ENCODE measurements around the gene SCRN1. TPM values are rescaled to one million over a fixed set of nuclear protein-coding genes. Genes with fewer than 3 reads are reported as not detected.

SCRN1 gene
- total and polyA plus RNA-seq, 2 of the 13 experiments (the other 11 are each of a cell fraction or from before 2014, with no cell fraction given) = 43.2 to 49.8 TPM

DNA sequence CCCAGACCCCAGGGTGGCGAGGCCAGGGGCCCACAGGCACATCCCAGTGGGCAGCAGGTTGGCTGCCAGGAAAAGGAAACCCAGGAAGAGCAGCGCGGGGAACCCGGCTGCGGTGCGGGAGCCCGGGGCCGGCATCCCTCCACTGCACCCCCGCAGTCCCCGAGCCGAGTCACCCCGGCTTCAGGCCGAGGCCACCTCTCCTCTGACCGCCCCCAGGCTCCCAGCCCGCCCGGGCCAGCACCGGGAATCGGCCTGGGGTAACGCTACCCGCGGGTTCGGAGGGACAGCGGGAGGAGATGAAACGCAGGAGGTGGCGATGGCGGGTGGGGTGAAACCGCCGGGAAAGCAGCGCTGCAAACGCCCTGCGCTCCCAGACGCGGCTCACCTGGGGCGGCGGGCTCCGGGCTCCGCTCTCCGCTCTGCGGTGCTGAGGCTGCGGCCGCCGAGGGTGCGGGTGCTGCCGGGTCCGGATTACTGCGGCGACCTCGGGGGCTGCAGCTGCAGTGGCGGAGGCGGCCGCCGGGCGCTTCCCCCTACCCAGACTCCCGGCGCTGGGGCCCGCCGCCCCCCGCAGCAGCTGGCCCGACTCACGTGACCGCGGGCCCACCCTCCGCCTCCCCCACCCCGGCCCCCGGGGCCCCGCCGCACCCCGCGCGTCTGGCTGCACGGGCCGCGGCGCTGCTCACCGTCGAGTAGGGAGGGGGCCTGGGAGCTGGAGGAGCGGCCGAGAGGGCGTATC, at the start of gene SCRN1 (continued):
- TF ChIP-seq RBAK (CRISPR knock-in tag; IDR thresholded peaks at IDR 0.05) (no peak), KLF16 (CRISPR knock-in tag; IDR thresholded peaks at IDR 0.05) (peak in 1 of 2 experiments; percentile 39; a peak in 1 of 4 replicates), ZNF841 (CRISPR knock-in tag; IDR thresholded peaks at IDR 0.05; ENCODE audit: borderline replicate concordance) (no peak), ELK4 (CRISPR knock-in tag; IDR thresholded peaks at IDR 0.05; ENCODE audit: borderline replicate concordance) (no peak), ZNF713 (CRISPR knock-in tag; IDR thresholded peaks at IDR 0.05) (no peak), ZNF382 (CRISPR knock-in tag; IDR thresholded peaks at IDR 0.05; ENCODE audit: borderline replicate concordance) (no peak), MYC (CRISPR knock-in tag; IDR thresholded peaks at IDR 0.05; ENCODE audit: borderline replicate concordance) (peak; percentile 47; the same call in 1 of the 2 replicates), JUN (CRISPR knock-in tag; IDR thresholded peaks at IDR 0.05) (no peak), ZNF660 (CRISPR knock-in tag; IDR thresholded peaks at IDR 0.05; ENCODE audit: borderline replicate concordance, low read depth) (no peak), ZNF839 (CRISPR knock-in tag; IDR thresholded peaks at IDR 0.05; ENCODE audit: borderline replicate concordance) (no peak), RNF219 (CRISPR knock-in tag; IDR thresholded peaks at IDR 0.05) (no peak), PHF5A (CRISPR knock-in tag; IDR thresholded peaks at IDR 0.05; ENCODE audit: low read depth, unreplicated experiment) (no peak), ERF (CRISPR knock-in tag; IDR thresholded peaks at IDR 0.05) (no peak), ADNP (CRISPR knock-in tag; IDR thresholded peaks at IDR 0.05) (no peak), HMG20B (CRISPR knock-in tag; conservative IDR thresholded peaks at IDR 0.05) (no peak), ZNF546 (CRISPR knock-in tag; conservative IDR thresholded peaks at IDR 0.05) (no peak; the same call in 1 of the 2 replicates), HNRNPL (IDR thresholded peaks at IDR 0.05; ENCODE audit: low read depth, low read length) (0 out of 2 replicates have a peak, but pooled peaks have one; percentile 11), ZNF44 (CRISPR knock-in tag; IDR thresholded peaks at IDR 0.05) (no peak), MEF2D (CRISPR knock-in tag; IDR thresholded peaks at IDR 0.05) (no peak), ZSCAN21 (CRISPR knock-in tag; IDR thresholded peaks at IDR 0.05; ENCODE audit: borderline replicate concordance) (no peak; the same call in 1 of the 2 replicates), ZBTB2 (CRISPR knock-in tag; IDR thresholded peaks at IDR 0.05; ENCODE audit: low read depth) (no peak), MAFK (conservative IDR thresholded peaks at IDR 0.05 in 1 of 2, IDR thresholded peaks at IDR 0.05 in 1 of 2; ENCODE audit: low read length in 2 of 2) (no peak), ZNF567 (CRISPR knock-in tag; IDR thresholded peaks at IDR 0.05; ENCODE audit: borderline replicate concordance) (no peak)
- TF ChIP-seq, protein P1, sequence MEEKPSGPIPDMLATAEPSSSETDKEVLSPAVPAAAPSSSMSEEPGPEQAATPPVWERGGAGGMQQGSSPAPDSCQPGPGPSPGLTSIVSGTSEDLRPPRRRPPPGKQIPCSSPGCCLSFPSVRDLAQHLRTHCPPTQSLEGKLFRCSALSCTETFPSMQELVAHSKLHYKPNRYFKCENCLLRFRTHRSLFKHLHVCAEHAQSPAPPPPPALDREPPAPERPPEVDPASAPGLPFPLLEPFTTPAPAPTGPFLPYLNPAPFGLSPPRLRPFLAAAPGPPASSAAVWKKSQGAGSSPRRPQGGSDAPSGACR (CRISPR knock-in tag; IDR thresholded peaks at IDR 0.05) = no peak; the same call in 1 of the 2 replicates

Data from HepG2 (cell line).